Tibial nerve (tissue), 3 donors: Measurements from ENCODE around the gene TENT4A.

Experiments used
- CTCF ChIP-seq, 5 experiments: fragments of 200-600 bp in 3 of 5; fragments of 450-650 bp in 2 of 5; sonication (generic) in 3 of 5; IDR thresholded peaks; one replicate each; pipeline ENCODE4 v1.5.1; 2016 to 2019; ENCODE audit warnings: antibody characterized with exemption in 5 of 5, mild to moderate bottlenecking in 3 of 5, moderate library complexity in 2 of 5
- POLR2A ChIP-seq, 2 donors: fragments of 450-650 bp; IDR thresholded peaks; one replicate each; pipeline ENCODE4 v1.6.1; 2017; ENCODE audit warnings: antibody characterized with exemption in 2 of 2, mild to moderate bottlenecking in 2 of 2, moderate library complexity in 2 of 2

- TF ChIP-seq CTCF (IDR thresholded peaks at IDR 0.05), result no peak
- TF ChIP-seq POLR2A (IDR thresholded peaks at IDR 0.05), result no peak
Measured at GRCh38 chr5:6718161-6718681, 5.0 kb downstream of the TENT4A start.
